ENCODE data around the gene CTU2.

Gene CTU2

GRCh38 chr16:88732172-88732960 is 26.1 kb downstream of the CTU2 start:
- DNase-seq: no peak

DNA sequence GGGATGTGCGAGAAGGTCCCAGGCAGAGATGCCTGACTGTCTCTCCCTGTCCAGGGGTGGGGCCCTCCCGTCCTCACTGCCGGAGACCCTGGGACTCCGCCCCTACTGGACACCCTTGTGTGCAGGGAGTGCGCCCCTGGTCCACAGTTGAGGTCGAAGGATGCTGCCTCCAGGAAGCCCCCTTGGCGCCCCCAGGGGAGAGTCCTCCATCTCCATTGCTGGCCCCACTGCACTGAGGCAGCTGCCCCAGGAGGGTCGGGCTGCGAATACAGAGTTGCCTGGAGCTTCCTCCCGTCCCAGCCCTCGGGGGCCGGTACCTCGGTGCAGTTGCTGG is 26.6 kb downstream of the CTU2 start:
- no peak for DNase-seq

GRCh38 chr16:88733630-88734360 is 27.5 kb downstream of the CTU2 start:
- DNase-seq: no peak

DNA sequence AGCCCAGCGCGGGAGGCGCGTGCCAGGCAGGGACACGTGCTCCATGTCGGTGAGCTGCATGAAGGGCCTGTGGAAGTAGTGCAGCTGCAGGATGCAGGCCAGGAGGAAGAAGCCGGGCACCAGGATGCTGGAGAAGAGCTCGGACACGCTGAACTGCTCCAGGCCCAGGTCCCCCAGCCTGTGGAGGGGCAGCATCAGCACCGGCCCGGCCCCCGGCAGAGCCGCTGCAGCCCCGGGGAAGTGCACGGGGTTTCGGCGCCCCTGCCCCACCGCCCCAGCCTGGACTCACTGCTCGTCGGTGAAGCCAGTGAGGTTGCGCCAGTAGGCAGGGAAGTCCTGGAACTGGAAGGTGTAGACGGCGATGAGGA is 28.0 kb downstream of the CTU2 start:
- DNase-seq: no peak

- no peak for DNase-seq
Measured at GRCh38 chr16:88735121-88735520, 28.8 kb downstream of the CTU2 start.

- no peak for DNase-seq
Measured at GRCh38 chr16:88735616-88736015, 29.3 kb downstream of the CTU2 start.

DNA sequence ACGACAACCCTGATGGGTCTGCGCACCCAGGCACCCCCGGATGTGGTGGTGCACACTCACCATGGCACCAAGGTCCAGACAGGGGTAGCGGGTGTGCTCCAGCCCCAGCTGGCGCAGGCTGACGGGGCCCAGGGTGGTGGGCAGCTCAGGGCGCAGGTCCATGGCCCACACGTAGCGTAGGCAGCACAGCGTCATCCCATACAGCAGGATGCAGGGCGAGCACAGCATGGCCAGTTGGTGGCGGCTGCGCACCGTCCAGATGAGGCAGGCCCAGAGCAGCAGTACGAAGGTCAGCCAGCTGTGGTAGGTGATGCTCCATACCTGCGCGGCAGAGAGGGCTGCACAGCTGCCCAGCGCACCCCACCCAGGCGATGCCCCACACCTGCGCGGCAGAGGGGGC is 29.8 kb downstream of the CTU2 start:
- no peak for DNase-seq

DNA sequence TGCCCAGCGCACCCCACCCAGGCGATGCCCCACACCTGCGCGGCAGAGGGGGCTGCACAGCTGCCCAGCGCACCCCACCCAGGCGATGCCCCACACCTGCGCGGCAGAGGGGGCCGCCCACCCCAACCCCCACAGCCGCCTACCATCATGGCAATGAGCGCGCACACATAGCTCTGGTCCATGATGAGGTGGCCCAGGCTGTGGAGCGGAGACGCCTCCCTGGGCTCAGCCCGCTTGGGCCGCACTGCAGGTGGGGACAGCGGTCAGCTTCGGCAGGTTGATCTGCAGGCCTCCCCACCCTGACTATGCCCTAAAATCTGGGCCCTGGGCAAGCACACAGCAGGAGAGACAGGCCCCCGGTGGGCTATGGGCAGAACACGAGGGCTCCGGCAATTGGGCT is 30.2 kb downstream of the CTU2 start:
- DNase-seq: no peak

DNA sequence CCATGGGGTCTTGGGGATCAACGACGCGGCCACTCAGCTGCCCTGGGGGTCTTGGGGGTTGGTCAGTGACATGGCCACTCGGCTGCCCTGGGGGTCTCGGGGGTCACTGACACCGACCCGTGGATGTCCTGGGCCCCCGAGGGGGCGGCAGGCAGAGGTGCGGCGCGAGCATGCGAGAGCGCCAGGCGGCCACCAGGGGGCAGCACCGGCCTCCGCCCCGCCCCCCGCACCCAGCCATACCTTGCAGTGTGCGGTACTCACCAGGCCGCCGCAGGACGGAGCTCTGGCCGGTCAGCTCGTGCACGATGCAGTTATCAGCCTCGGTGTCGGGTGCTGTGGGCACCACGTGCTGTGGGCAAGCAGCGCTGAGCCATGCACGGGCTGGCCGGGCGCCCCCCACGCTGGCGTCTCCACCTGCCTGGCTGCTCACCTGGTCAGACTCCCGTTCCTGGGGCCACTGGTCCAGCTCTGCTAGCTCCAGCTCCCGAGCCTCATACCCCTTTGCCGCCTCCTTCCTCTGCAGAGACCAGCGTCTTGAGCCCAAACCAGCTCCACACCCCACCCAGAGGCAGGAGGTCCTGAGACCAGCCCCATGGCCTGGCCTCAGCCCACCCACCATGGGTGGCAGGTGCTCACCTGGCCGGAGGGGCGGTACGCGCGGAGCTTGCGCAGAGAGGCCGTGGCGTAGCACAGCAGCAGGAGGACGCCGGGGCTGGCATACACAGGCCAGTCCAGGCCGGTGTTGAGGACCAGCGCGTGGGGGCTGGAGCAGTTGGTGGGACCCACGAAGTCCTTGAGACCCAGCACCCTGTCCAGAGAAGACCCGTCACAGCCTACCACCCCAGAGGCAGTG is 31.2 kb downstream of the CTU2 start:
- DNase-seq: peak; percentile 95

DNA sequence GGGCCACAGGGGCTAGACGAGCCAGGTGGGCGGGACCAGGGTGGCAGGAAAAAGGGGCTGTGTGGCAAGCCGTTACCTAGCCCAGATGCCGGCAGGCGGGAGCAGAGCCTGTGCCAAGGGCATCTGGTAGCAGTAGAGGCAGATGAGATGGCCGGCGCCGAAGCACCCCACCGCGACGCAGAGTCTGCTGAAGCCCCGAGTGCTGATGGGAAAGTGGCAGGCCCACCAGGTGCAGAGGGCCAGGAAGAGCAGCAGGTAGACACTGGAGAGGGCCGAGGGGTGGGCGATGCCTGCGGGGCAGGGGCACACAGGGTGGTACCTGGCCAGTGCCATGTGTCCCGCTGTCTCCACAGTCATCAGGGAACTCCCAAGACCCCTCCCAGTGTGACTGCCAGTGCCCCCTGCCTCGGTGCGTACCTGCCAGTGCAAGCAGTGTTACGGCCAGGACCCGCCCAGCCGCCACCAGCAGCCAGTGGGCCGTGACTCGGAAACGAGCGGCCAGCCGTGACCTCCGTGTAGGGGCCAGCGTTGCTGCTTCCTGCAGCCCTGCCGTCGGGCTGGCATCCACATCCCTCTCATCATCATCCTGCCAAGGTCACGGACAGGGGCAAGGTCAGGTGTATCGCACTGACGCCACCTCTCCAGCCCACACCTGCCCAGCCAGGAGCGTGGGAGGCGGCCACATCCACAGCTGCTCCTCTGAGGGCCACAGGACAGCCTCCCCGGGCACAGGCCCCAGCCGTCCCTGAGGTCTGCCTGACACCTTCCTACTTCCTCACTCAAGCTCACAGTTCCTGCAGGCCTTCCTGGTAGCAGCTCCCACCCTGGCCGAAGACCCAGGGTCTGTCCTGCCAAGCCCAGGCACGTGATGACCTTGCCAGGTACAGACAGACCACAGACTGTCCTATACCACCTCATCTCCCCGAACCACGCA is 32.1 kb downstream of the CTU2 start:
- DNase-seq: no peak

GRCh38 chr16:88739139-88739976 is 33.1 kb downstream of the CTU2 start:
- no peak for DNase-seq

GRCh38 chr16:88739977-88740726 is 33.8 kb downstream of the CTU2 start:
- no peak for DNase-seq

- DNase-seq: no peak
Measured at GRCh38 chr16:88740727-88741055, 34.4 kb downstream of the CTU2 start.

DNA sequence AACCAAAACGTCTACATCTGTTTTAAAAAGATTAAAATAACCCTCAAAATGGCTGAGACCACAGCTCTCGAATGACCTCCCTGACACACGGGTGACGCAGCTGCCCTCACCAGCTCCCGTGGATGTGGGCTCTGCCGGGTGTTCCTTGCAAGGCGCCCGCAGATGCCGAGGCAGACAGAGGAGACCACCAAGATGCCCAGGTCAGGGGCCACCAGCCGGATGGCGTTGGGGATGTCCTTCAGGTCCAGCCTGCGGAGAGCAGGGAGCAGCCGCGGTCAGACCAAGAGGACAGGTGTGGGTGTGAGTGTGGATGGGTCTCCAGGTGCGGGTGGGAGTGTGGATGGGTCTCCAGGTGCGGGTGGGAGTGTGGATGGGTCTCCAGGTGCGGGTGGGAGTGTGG is 35.1 kb downstream of the CTU2 start:
- DNase-seq: no peak

DNA sequence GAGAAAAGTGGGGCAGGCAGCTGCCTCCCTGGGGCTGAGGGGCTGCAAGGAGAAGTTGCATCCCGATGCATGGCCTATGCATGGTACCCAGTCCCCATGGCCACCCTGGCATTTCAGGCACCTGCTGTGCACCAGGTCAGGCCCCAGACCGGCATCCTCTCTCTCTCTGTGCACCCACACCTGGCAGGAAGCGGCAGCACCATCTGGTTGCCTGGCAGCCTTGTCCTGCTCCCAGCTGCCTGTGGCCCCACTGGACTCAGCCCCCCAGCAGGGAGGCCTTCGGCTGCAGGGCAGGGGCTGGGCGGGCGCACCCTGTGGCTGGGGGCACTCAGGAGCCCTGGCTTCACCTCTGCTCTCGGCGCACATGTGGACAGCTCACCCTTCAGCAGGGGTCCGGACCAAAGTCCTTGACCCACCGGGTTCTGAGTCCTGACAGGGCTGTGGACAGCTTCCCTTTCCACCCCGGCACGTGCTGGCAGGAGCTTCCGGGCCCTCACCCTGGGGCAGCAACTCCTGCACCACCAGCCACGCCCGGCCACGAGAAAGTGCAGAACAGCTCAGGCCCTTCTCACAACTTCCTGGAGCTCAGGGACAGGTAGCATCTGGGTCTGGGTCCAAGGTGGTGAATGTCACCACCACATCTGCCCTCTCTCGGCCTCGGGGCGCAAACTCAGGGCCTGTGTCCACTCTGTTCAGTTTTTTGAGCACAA is 36.7 kb downstream of the CTU2 start:
- no peak for DNase-seq

- peak; percentile 75 for DNase-seq
Measured at GRCh38 chr16:88743693-88744576, 37.6 kb downstream of the CTU2 start.

DNA sequence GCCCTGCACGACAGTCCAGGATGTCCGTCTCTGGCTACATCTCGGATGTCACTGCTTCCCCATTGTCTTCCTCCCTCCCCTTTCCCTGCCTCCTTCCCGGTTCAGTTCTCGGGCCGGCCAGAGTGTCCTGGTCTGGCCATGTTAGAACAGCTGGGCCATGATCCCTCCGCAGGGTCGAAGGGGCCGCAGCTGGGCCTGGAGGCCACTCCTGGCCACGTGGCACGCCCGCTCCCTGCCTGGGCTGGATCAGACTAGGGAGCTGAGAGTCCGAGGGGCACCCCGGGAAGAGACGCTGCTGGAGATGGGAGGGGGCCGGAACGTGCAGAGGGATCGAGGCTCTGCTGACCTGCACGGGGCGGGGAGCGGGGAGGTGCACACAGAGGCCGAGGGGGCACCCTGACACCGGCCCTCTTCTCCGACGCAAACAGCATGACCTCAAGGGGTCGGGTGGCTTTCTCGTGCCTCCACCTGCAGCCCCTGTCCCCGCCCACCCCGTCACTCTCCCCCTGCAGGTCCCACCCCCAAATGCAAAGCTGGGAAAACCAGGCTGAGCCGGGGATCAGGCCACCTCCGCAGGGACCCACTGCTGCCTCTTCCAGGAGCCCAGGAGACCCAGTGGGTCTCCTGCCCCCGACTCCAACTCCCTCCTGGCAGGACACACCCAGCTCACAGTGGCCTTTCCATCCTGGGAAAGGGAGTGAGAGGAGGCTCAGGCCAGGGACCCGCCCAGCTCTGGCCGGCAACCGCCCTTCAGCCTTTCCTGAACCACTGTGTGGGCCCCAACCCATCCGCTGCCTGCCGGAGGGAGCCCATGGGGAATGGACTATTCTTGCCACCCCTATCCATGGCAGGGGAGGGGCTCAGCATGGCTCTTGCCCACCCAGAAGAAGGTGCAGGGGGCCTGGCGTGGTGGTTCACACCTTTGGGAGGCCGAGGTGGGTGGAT is 38.5 kb downstream of the CTU2 start:
- DNase-seq: no peak

GRCh38 chr16:88746506-88746905 is 40.2 kb downstream of the CTU2 start:
- DNase-seq: no peak

All from hematopoietic multipotent progenitor cell treated with erythropoietin and hydrocortisone succinate and interleukin-3 and kit ligand, for 4 days (in vitro differentiated cells).